A549 (cell line): ENCODE measurements around the gene VAMP7.
"Not testable (repeated sequence)": the region's sequence is repeated elsewhere in the genome, so short reads cannot be mapped to it uniquely, and the experiment has no call there.

ENCODE experiments used
- ATOH8 ChIP-seq: fragments of 250-450 bp; sonication (Bioruptor Pico); IDR thresholded peaks from 2 replicates; pipeline ENCODE4 v1.5.0; 2020; ENCODE audit warnings: low read depth, mild to moderate bottlenecking, moderate library complexity
- CHD2 ChIP-seq: fragments of 150-350 bp; IDR thresholded peaks from 2 replicates; pipeline ENCODE4 v1.6.1; 2014; ENCODE audit warnings: low read length; ENCODE audit not compliant: partially characterized antibody
- CHD4 ChIP-seq: fragments of 200-600 bp; sonication (generic); IDR thresholded peaks from 2 replicates; pipeline ENCODE4 v1.6.1; 2016; ENCODE audit warnings: antibody characterized with exemption, mild to moderate bottlenecking, borderline replicate concordance
- CTCF ChIP-seq: fragments of >200 bp; sonication (Bioruptor Twin); formaldehyde crosslinking; IDR thresholded peaks from 3 replicates; pipeline ENCODE4 v1.5.1; 2016
- EP300 ChIP-seq, 2 experiments: fragments of >200 bp; sonication (Bioruptor Twin); formaldehyde crosslinking; IDR thresholded peaks; 2 replicates in 1 of 2; 3 replicates in 1 of 2; pipeline ENCODE4 v1.6.1; 2016 to 2017
- KDM5A ChIP-seq: fragments of 200-600 bp; sonication (generic); IDR thresholded peaks from 2 replicates; pipeline ENCODE4 v1.6.1; 2016; ENCODE audit warnings: antibody characterized with exemption, mild to moderate bottlenecking
- MAFK ChIP-seq: fragments of 450-650 bp; IDR thresholded peaks from 2 replicates; pipeline ENCODE4 v1.6.1; 2014; ENCODE audit not compliant: partially characterized antibody
- MAZ ChIP-seq: fragments of 150-350 bp; IDR thresholded peaks from 2 replicates; pipeline ENCODE4 v1.6.1; 2014; ENCODE audit warnings: antibody characterized with exemption, low read depth, low read length, borderline replicate concordance
- NFE2L2 ChIP-seq: fragments of 150-350 bp; conservative IDR thresholded peaks from 2 replicates; pipeline ENCODE4 v1.6.1; 2014; ENCODE audit warnings: low read length
- POLR2A ChIP-seq: IDR thresholded peaks from 2 replicates; pipeline ENCODE4 v1.6.1; 2012; ENCODE audit warnings: mild to moderate bottlenecking, low read length
- RAD21 ChIP-seq, 2 experiments: fragments of >200 bp in 1 of 2; sonication (Bioruptor Twin) in 1 of 2; formaldehyde crosslinking in 1 of 2; IDR thresholded peaks in 1 of 2; conservative IDR thresholded peaks in 1 of 2; 2 replicates in 1 of 2; 3 replicates in 1 of 2; pipeline ENCODE4 v1.6.1; 2012 to 2018; ENCODE audit warnings: inconsistent platforms in 1 of 2
- RCOR1 ChIP-seq: fragments of 150-350 bp; IDR thresholded peaks from 2 replicates; pipeline ENCODE4 v1.6.1; 2014; ENCODE audit warnings: antibody characterized with exemption, low read length, low read depth
- SMC3 ChIP-seq: fragments of >200 bp; sonication (Bioruptor Twin); formaldehyde crosslinking; IDR thresholded peaks from 3 replicates; pipeline ENCODE4 v1.6.1; 2018; ENCODE audit warnings: inconsistent platforms
- TF ChIP-seq, protein P1 (sequence below): IDR thresholded peaks from 2 replicates; pipeline ENCODE4 v1.6.1; 2012

- TF ChIP-seq POLR2A; CTCF; RCOR1; CHD2; NFE2L2; CHD4; EP300 (IDR thresholded peaks at IDR 0.05); MAFK; KDM5A; RAD21 (conservative IDR thresholded peaks at IDR 0.05 in 1 of 2, IDR thresholded peaks at IDR 0.05 in 1 of 2); MAZ; ATOH8 (CRISPR knock-in tag); SMC3: not testable (repeated sequence)
- TF ChIP-seq, protein P1, sequence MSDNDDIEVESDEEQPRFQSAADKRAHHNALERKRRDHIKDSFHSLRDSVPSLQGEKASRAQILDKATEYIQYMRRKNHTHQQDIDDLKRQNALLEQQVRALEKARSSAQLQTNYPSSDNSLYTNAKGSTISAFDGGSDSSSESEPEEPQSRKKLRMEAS: not testable (repeated sequence)
Measured at GRCh38 chrX:155986995-155987394, 105.8 kb downstream of the VAMP7 start.
